Natural killer cell (primary cell): ENCODE data around the gene ARIH2. TPM values are rescaled to one million over a fixed set of nuclear protein-coding genes. Genes with fewer than 3 reads are reported as not detected.
A peak's percentile ranks its signal among the peaks of the same experiment; 100 is the strongest.

ENCODE experiments used
- ATAC-seq, 3 donors: fragments of 150-1000 bp in 2 of 3; fragments of 200-7000 bp in 1 of 3; cut with Tn5 transposase; 1 replicate in 1 of 3; 2 replicates in 2 of 3; pipeline ENCODE4 v1.10.0; 2021; ENCODE audit warnings: mild to moderate bottlenecking in 2 of 3, moderate library complexity in 2 of 3
- DNase-seq, 2 donors: peaks; one replicate each; pipeline versions ENCODE4 v3.0.0 to v3.0.0-alpha.2; 2013 to 2021; ENCODE audit warnings: mixed read lengths in 1 of 2
- H3K27ac ChIP-seq: one replicate; pipeline ENCODE4 v1.5.1; 2013; ENCODE audit warnings: mild to moderate bottlenecking, low read length
- H3K27me3 ChIP-seq: one replicate; pipeline ENCODE4 v1.6.1; 2013; ENCODE audit warnings: low read length; ENCODE audit not compliant: control insufficient read depth, insufficient read depth
- H3K36me3 ChIP-seq: one replicate; pipeline ENCODE4 v1.6.1; 2013; ENCODE audit warnings: low read length; ENCODE audit not compliant: control insufficient read depth, insufficient read depth
- H3K4me1 ChIP-seq: one replicate; pipeline ENCODE4 v1.6.1; 2013; ENCODE audit warnings: low read length; ENCODE audit not compliant: control insufficient read depth, insufficient read depth
- H3K4me3 ChIP-seq: one replicate; pipeline ENCODE4 v1.5.1; 2013; ENCODE audit warnings: low read length
- H3K9me3 ChIP-seq: one replicate; pipeline ENCODE4 v1.6.1; 2013; ENCODE audit warnings: low read length; ENCODE audit not compliant: control insufficient read depth, insufficient read depth
- H3K27ac Mint-ChIP-seq, 2 donors: one replicate each; pipeline ENCODE4 v1.8.0; 2022; ENCODE audit warnings: mild to moderate bottlenecking in 2 of 2, mixed read lengths in 2 of 2, moderate library complexity in 1 of 2
- H3K27me3 Mint-ChIP-seq, 2 donors: one replicate each; pipeline ENCODE4 v1.8.0; 2022; ENCODE audit warnings: low read depth in 2 of 2, mixed read lengths in 2 of 2
- H3K36me3 Mint-ChIP-seq: one replicate; pipeline ENCODE4 v1.8.0; 2022; ENCODE audit warnings: mixed read lengths
- H3K4me1 Mint-ChIP-seq, 2 donors: one replicate each; pipeline ENCODE4 v1.8.0; 2022; ENCODE audit warnings: mixed read lengths in 2 of 2
- H3K4me3 Mint-ChIP-seq: one replicate; pipeline ENCODE4 v1.8.0; 2022; ENCODE audit warnings: mild to moderate bottlenecking, moderate library complexity, mixed read lengths
- H3K9me3 Mint-ChIP-seq, 2 donors: one replicate each; pipeline ENCODE4 v1.8.0; 2022; ENCODE audit warnings: mixed read lengths in 2 of 2
- CTCF ChIP-seq: fragments of 200-600 bp; IDR thresholded peaks from one replicate; pipeline ENCODE4 v1.8.0; 2022; ENCODE audit warnings: antibody characterized with exemption
- WGBS: methylation state at CpG from one replicate; pipeline ENCODE4 v1.1.7; 2013; ENCODE audit warnings: missing lambda C conversion rate; ENCODE audit not compliant: insufficient coverage; 5-methylcytosine and 5-hydroxymethylcytosine counted together
- intact Hi-C: fragments of 100-400 bp; cut with micrococcal nuclease; formaldehyde crosslinking; loops from one replicate; pipeline ENCODE4 v1.14.2; 2022
- total RNA-seq, 4 donors: library from RNA; stranded (reverse); fragments of 120-200 nt in 1 of 4; gene quantifications; one replicate each; pipeline versions ENCODE4 v1.2.3 to v1.2.4, GENCODE V29; 2013 to 2022

The ARIH2 gene
- total RNA-seq, 3 donors from 2014 or later (not counting 1 experiment from before 2014, with no cell fraction given) = 239 to 291 (median 243) TPM

- peaks cover 1 to 6% of the 10 kb centered on the region in 2 donors for H3K4me1 Mint-ChIP-seq
- Histone ChIP-seq H3K4me1 (no peaks in the 10 kb centered on the region), H3K27ac (no peak overlapping the region), H3K9me3 (no peaks in the 10 kb centered on the region), H3K36me3 (peaks cover 55% of the 10 kb centered on the region), H3K4me3 (no peak overlapping the region), H3K27me3 (no peaks in the 10 kb centered on the region)
- 96% methylated on average over 5 of the region's 5 CpGs for WGBS
- H3K27ac Mint-ChIP-seq = peak overlapping the region in 1 of 2 donors; percentile 41
- H3K9me3 Mint-ChIP-seq = no peaks in the 10 kb centered on the region
- H3K27me3 Mint-ChIP-seq = no peaks in the 10 kb centered on the region
- peaks cover 8% of the 10 kb centered on the region for H3K36me3 Mint-ChIP-seq
- intact Hi-C loops = no loop called here
- TF ChIP-seq CTCF = no peak
- ATAC-seq (no peak), DNase-seq (no peak)
- no peak overlapping the region for H3K4me3 Mint-ChIP-seq
Observed at GRCh38 chr3:48982686-48983085, 64.0 kb downstream of the ARIH2 start.

GRCh38 chr3:48983096-48983495 lies 64.5 kb downstream of the ARIH2 start:
- peaks cover 8% of the 10 kb centered on the region for H3K36me3 Mint-ChIP-seq
- no peak for DNase-seq
- H3K4me1 ChIP-seq = peaks cover 3% of the 10 kb centered on the region
- H3K4me3 ChIP-seq = no peak overlapping the region
- no peaks in the 10 kb centered on the region for H3K27me3 ChIP-seq
- H3K27ac ChIP-seq = no peak overlapping the region
- 98% methylated on average over 4 of the region's 4 CpGs for WGBS
- no peak for TF ChIP-seq CTCF
- ATAC-seq = no peak
- H3K27me3 Mint-ChIP-seq = no peaks in the 10 kb centered on the region
- no peaks in the 10 kb centered on the region for H3K9me3 Mint-ChIP-seq
- H3K4me3 Mint-ChIP-seq = no peak overlapping the region
- H3K36me3 ChIP-seq = peaks cover 51% of the 10 kb centered on the region
- peak overlapping the region in 1 of 2 donors; percentile 35 for H3K27ac Mint-ChIP-seq
- peaks cover 5 to 10% of the 10 kb centered on the region in 2 donors for H3K4me1 Mint-ChIP-seq
- no peaks in the 10 kb centered on the region for H3K9me3 ChIP-seq
- intact Hi-C loops = no loop called here

GRCh38 chr3:48984663-48985062 lies 66.0 kb downstream of the ARIH2 start:
- Mint-ChIP-seq H3K4me3 (no peak overlapping the region), H3K27ac (no peak overlapping the region), H3K9me3 (no peaks in the 10 kb centered on the region), H3K4me1 (peaks cover 11 to 20% of the 10 kb centered on the region in 2 donors), H3K36me3 (peaks cover under 1% of the 10 kb centered on the region), H3K27me3 (no peaks in the 10 kb centered on the region)
- Histone ChIP-seq H3K4me1 (peaks cover 12% of the 10 kb centered on the region), H3K27me3 (no peaks in the 10 kb centered on the region), H3K36me3 (peaks cover 39% of the 10 kb centered on the region), H3K9me3 (no peaks in the 10 kb centered on the region), H3K4me3 (no peak overlapping the region), H3K27ac (no peak overlapping the region)
- ATAC-seq (no peak), DNase-seq (no peak)
- TF ChIP-seq CTCF = no peak
- intact Hi-C loops = loop anchor here (5.0 kb wide), 2 partner anchors 38 to 463 kb away; partner anchors contain the start of gene NDUFAF3

GRCh38 chr3:48985831-48986376 lies 67.3 kb downstream of the ARIH2 start:
- peak overlapping the region; percentile 20 to 26 for H3K27ac Mint-ChIP-seq

More at GRCh38 chr3:48985831-48986376, 67.3 kb downstream of the ARIH2 start:
- no peaks in the 10 kb centered on the region for H3K9me3 ChIP-seq
- Mint-ChIP-seq H3K4me1 (peaks cover 16 to 26% of the 10 kb centered on the region in 2 donors), H3K4me3 (peak overlapping the region; percentile 22), H3K9me3 (no peaks in the 10 kb centered on the region), H3K36me3 (no peaks in the 10 kb centered on the region), H3K27me3 (no peaks in the 10 kb centered on the region)
- intact Hi-C loops = loop anchor here (5.0 kb wide), 2 partner anchors 36 to 461 kb away; partner anchors contain the start of gene NDUFAF3
- no peak overlapping the region for H3K27ac ChIP-seq
- ATAC-seq = no peak
- no peak for DNase-seq
- WGBS = 99% methylated on average over 7 of the region's 7 CpGs
- no peak for TF ChIP-seq CTCF
- peaks cover 30% of the 10 kb centered on the region for H3K36me3 ChIP-seq
- peaks cover 17% of the 10 kb centered on the region for H3K4me1 ChIP-seq
- no peak overlapping the region for H3K4me3 ChIP-seq
- no peaks in the 10 kb centered on the region for H3K27me3 ChIP-seq
